Measurements from ENCODE around the gene GDPD4. TPM values are rescaled to one million over a fixed set of nuclear protein-coding genes. Genes with fewer than 3 reads are reported as not detected.

The GDPD4 gene
- total RNA-seq, 1 experiment from 2014 or later, result not detected

DNA sequence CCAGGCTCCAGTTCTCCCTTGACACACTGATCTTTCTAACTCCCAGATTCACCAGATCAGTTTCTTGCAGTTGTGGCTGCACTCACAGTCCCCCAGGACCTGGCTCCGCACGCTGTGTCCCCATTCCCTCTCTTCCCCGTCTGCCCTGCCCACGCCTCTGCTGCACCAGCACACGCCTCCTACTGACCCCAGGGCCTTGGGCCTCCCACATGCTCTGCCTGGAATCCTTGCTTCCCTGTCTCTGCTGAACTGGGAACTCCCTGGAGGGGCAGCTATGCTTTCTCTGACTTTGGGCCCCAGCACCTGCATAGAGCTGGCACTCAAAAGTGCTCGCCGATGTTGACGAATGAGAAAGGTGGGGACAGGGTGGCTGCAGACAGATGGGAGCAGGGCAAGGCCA, 104.5 kb downstream of the GDPD4 start:
- no peaks in the 10 kb centered on the region for H3K27me3 ChIP-seq (ENCODE audit: control insufficient read depth, insufficient read depth, low read length)
- DNase-seq (ENCODE audit: low read depth, low spot score), result no peak
- H3K27ac ChIP-seq (ENCODE audit: low read length), result no peak overlapping the region
- H3K9me3 ChIP-seq (ENCODE audit: control insufficient read depth, insufficient read depth, low read depth, low read length), result no peaks in the 10 kb centered on the region
- intact Hi-C loops (cut with micrococcal nuclease; ENCODE audit: unreplicated experiment), result no loop called here
- no peak overlapping the region for H3K4me3 ChIP-seq (ENCODE audit: low read depth in 2 of 2, low read length in 2 of 2)
- H3K4me1 ChIP-seq (ENCODE audit: control insufficient read depth, insufficient read depth, low read length), result no peaks in the 10 kb centered on the region
- CTCF ChIA-PET, result interaction anchor here (2.0 kb wide), 1 partner anchor 360 kb away, joined by 8 read pairs; no protein-coding TSS in a partner anchor
- in situ Hi-C loops (cut with HindIII; ENCODE audit: low pct_unique_long_range_greater_than_20kb, low sequenced_read_pairs), result no loop called here
- no peaks in the 10 kb centered on the region for H3K36me3 ChIP-seq (ENCODE audit: control insufficient read depth, insufficient read depth, low read length)
- TF ChIP-seq SIN3A (IDR thresholded peaks at IDR 0.05; ENCODE audit: borderline replicate concordance, insufficient read depth, low read depth, low read length) (no peak), POLR2AphosphoS5 (IDR thresholded peaks at IDR 0.05; ENCODE audit: low read depth, low read length) (no peak), CTCF (IDR thresholded peaks at IDR 0.05) (no peak), TCF7L2 (IDR thresholded peaks at IDR 0.05; ENCODE audit: low read depth, low read length) (no peak)
- TF ChIP-seq, protein P1, sequence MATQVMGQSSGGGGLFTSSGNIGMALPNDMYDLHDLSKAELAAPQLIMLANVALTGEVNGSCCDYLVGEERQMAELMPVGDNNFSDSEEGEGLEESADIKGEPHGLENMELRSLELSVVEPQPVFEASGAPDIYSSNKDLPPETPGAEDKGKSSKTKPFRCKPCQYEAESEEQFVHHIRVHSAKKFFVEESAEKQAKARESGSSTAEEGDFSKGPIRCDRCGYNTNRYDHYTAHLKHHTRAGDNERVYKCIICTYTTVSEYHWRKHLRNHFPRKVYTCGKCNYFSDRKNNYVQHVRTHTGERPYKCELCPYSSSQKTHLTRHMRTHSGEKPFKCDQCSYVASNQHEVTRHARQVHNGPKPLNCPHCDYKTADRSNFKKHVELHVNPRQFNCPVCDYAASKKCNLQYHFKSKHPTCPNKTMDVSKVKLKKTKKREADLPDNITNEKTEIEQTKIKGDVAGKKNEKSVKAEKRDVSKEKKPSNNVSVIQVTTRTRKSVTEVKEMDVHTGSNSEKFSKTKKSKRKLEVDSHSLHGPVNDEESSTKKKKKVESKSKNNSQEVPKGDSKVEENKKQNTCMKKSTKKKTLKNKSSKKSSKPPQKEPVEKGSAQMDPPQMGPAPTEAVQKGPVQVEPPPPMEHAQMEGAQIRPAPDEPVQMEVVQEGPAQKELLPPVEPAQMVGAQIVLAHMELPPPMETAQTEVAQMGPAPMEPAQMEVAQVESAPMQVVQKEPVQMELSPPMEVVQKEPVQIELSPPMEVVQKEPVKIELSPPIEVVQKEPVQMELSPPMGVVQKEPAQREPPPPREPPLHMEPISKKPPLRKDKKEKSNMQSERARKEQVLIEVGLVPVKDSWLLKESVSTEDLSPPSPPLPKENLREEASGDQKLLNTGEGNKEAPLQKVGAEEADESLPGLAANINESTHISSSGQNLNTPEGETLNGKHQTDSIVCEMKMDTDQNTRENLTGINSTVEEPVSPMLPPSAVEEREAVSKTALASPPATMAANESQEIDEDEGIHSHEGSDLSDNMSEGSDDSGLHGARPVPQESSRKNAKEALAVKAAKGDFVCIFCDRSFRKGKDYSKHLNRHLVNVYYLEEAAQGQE (IDR thresholded peaks at IDR 0.05; ENCODE audit: insufficient read depth in 1 of 2, low read depth in 2 of 2, low read length in 1 of 2), result no peak
- BruUV-seq (replicated peaks), result no TSS peak
- POLR2A ChIA-PET, result interaction anchor here (0.7 kb wide), 1 partner anchor 9 kb away, joined by 3 read pairs; no protein-coding TSS in a partner anchor
- no peak for ATAC-seq

DNA sequence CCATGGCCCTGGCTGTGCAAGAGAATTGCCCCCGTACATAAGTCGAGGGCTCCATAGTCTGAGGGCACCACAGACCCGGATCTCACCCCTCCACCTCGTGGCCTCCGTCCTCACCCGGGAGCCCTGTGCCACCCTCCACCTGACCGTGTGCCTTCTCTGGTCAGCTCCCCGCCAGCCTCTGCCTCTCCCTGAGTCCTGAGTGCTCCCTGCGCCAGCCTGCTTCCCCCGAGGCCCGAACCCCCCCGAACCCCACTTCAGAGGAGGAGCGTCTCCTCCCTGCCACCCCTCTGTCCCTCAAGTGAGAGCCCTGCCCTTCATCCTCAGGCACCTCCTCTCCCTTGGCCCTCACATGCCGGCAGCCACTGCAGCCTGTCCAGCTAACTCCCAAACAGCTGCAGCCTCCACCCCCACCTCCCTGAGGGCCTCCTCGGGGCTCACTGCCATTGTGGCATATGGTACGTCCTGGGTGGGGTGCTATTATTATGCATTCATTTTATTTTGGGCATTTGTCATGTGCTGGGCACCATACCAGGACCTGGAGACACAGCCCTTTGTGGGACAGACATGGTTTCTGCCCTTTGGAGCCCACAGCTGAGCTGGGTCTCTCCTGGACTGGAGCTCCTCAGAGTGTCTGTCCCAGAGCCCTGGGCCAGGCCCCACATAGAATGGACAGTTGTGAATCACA, 106.3 kb downstream of the GDPD4 start:
- DNase-seq (ENCODE audit: low read depth, low spot score) (no peak), ATAC-seq (no peak)
- Histone ChIP-seq H3K9me3 (ENCODE audit: control insufficient read depth, insufficient read depth, low read depth, low read length) (no peaks in the 10 kb centered on the region), H3K4me1 (ENCODE audit: control insufficient read depth, insufficient read depth, low read length) (no peaks in the 10 kb centered on the region), H3K27ac (ENCODE audit: low read length) (no peak overlapping the region), H3K27me3 (ENCODE audit: control insufficient read depth, insufficient read depth, low read length) (no peaks in the 10 kb centered on the region), H3K4me3 (ENCODE audit: low read depth in 2 of 2, low read length in 2 of 2) (no peak overlapping the region), H3K36me3 (ENCODE audit: control insufficient read depth, insufficient read depth, low read length) (no peaks in the 10 kb centered on the region)
- in situ Hi-C loops (cut with HindIII; ENCODE audit: low pct_unique_long_range_greater_than_20kb, low sequenced_read_pairs) (no loop called here), intact Hi-C loops (cut with micrococcal nuclease; ENCODE audit: unreplicated experiment) (no loop called here)
- ChIA-PET POLR2A (no interaction called here), CTCF (interaction anchor here (0.6 to 2.0 kb wide), 10 partner anchors 10 to 366 kb away, joined by 3 to 15 read pairs (median 4); no protein-coding TSS in a partner anchor)
- no TSS peak for BruUV-seq (replicated peaks)
- TF ChIP-seq TCF7L2 (IDR thresholded peaks at IDR 0.05; ENCODE audit: low read depth, low read length) (no peak), POLR2AphosphoS5 (IDR thresholded peaks at IDR 0.05; ENCODE audit: low read depth, low read length) (no peak), CTCF (IDR thresholded peaks at IDR 0.05) (no peak), SIN3A (IDR thresholded peaks at IDR 0.05; ENCODE audit: borderline replicate concordance, insufficient read depth, low read depth, low read length) (no peak)
- TF ChIP-seq, protein P1 (IDR thresholded peaks at IDR 0.05; ENCODE audit: insufficient read depth in 1 of 2, low read depth in 2 of 2, low read length in 1 of 2), result no peak
